Aorta (tissue), 4 donors: ENCODE results near the gene SEC24C. TPM values are rescaled to one million over a fixed set of nuclear protein-coding genes. Genes with fewer than 3 reads are reported as not detected.

Source experiments
- polyA plus RNA-seq, 2 donors: library from polyadenylated mRNA; stranded (reverse); fragments of 200-250 nt; gene quantifications; one replicate each; pipeline ENCODE4 v1.2.3, GENCODE V29; 2013
- total RNA-seq, 2 donors: library from RNA; stranded (reverse); fragmentation: NEBNext Ultra II Directional; extraction: Animal tissue kit (Norgen Biotek cat#: 25700); gene quantifications; one replicate each; pipeline ENCODE4 v1.2.1, GENCODE V29; 2021
- donor health status: healthy with polysubstance abuse.
- donor health status: Bipolar disorder and iron deficiency.
- donor health status: DM: no; HTN: no; CAD: no.
- donor health status: DM: yes; HTN: yes; CAD: no.

The SEC24C gene
- total and polyA plus RNA-seq, 4 donors = 13.5 to 69.3 (median 55.4) TPM

Other genes starting within 250 kb of the SEC24C start
- 10 to 100 TPM; 61.0 to 65.6 TPM for gene PPP3CB, start 248.3 kb upstream of the SEC24C start, total RNA-seq
- gene PPP3CB, start 248.3 kb upstream of the SEC24C start, polyA plus RNA-seq = 10 to 100 TPM; 39.7 to 46.1 TPM
- 10 to 100 TPM; 32.6 to 45.7 TPM for gene USP54, start 153.0 kb upstream of the SEC24C start, total RNA-seq
- gene USP54, start 153.0 kb upstream of the SEC24C start, polyA plus RNA-seq = 1 to 10 TPM; 1.9 to 6.1 TPM
- 10 to 100 TPM in 1 of 2 donors, 1 to 10 TPM in 1; 3.2 to 13.1 TPM for gene MYOZ1, start 102.9 kb upstream of the SEC24C start, total RNA-seq
- 1 to 10 TPM; 6.6 to 6.9 TPM for gene MYOZ1, start 102.9 kb upstream of the SEC24C start, polyA plus RNA-seq
- gene SYNPO2L, start 88.3 kb upstream of the SEC24C start, total RNA-seq = under 1 TPM; 0.13 to 0.18 TPM
- gene SYNPO2L, start 88.3 kb upstream of the SEC24C start, polyA plus RNA-seq = under 1 TPM in 1 of 2 donors, not detected in 1; 0.63 TPM
- gene AGAP5, start 46.3 kb upstream of the SEC24C start, total RNA-seq = 10 to 100 TPM in 1 of 2 donors, 1 to 10 TPM in 1; 8.1 to 13.2 TPM
- 1 to 10 TPM; 1.5 to 5.4 TPM for gene AGAP5, start 46.3 kb upstream of the SEC24C start, polyA plus RNA-seq
- 10 to 100 TPM; 13.2 to 13.7 TPM for gene CHCHD1, start 37.7 kb downstream of the SEC24C start, total RNA-seq
- 10 to 100 TPM; 30.2 to 58.9 TPM for gene CHCHD1, start 37.7 kb downstream of the SEC24C start, polyA plus RNA-seq
- gene ZSWIM8, start 41.2 kb downstream of the SEC24C start, total RNA-seq = 100 to 1,000 TPM; 116 to 137 TPM
- 100 to 1,000 TPM in 1 of 2 donors, 10 to 100 TPM in 1; 75.1 to 314 TPM for gene ZSWIM8, start 41.2 kb downstream of the SEC24C start, polyA plus RNA-seq
- 10 to 100 TPM; 31.9 to 55.6 TPM for gene NDST2, start 67.2 kb downstream of the SEC24C start, total RNA-seq
- gene NDST2, start 67.2 kb downstream of the SEC24C start, polyA plus RNA-seq = 10 to 100 TPM in 1 of 2 donors, 1 to 10 TPM in 1; 2.1 to 23.2 TPM
- 10 to 100 TPM; 70.6 to 76.7 TPM for gene CAMK2G, start 130.2 kb downstream of the SEC24C start, total RNA-seq
- gene CAMK2G, start 130.2 kb downstream of the SEC24C start, polyA plus RNA-seq = 10 to 100 TPM; 37.1 to 70.9 TPM
- gene PLAU, start 166.8 kb downstream of the SEC24C start, total RNA-seq = 10 to 100 TPM; 33.6 to 35.4 TPM
- 10 to 100 TPM in 1 of 2 donors, 1 to 10 TPM in 1; 9.6 to 13.6 TPM for gene PLAU, start 166.8 kb downstream of the SEC24C start, polyA plus RNA-seq